H1 (cell line): Measurements from ENCODE around the gene SLC8A1.

Source experiments
- CBX5 ChIP-seq: fragments of 300-800, 300-1000 bp; sonication (generic); IDR thresholded peaks from 2 replicates; pipeline ENCODE4 v1.7.1; 2016; ENCODE audit warnings: antibody characterized with exemption, low read length, low read depth
- CTCF ChIP-seq, 3 experiments: IDR thresholded peaks; 1 replicate in 2 of 3; 2 replicates in 1 of 3; pipeline versions ENCODE4 v1.5.1 to v1.6.1; 2011; ENCODE audit warnings: low read length in 3 of 3, mild to moderate bottlenecking in 3 of 3, inconsistent platforms in 2 of 3, low read depth in 1 of 3, moderate library complexity in 1 of 3; ENCODE audit not compliant: insufficient read depth in 1 of 3; ENCODE audit errors: control extremely low read depth in 1 of 3
- JUND ChIP-seq: IDR thresholded peaks from 2 replicates; pipeline ENCODE4 v1.6.1; 2011; ENCODE audit warnings: mild to moderate bottlenecking, improper control_type of control experiment, low read length
- POLR2A ChIP-seq, 2 experiments: IDR thresholded peaks; 1 replicate in 1 of 2; 2 replicates in 1 of 2; pipeline ENCODE4 v1.6.1; 2011; ENCODE audit warnings: low read depth in 2 of 2, low read length in 2 of 2, mild to moderate bottlenecking in 2 of 2; ENCODE audit errors: control extremely low read depth in 1 of 2
- POLR2AphosphoS5 ChIP-seq: IDR thresholded peaks from 2 replicates; pipeline ENCODE4 v1.6.1; 2011; ENCODE audit warnings: low read depth, low read length
- TCF12 ChIP-seq: IDR thresholded peaks from 2 replicates; pipeline ENCODE4 v1.6.1; 2011; ENCODE audit warnings: low read depth, mild to moderate bottlenecking, low read length
- ZNF274 ChIP-seq: IDR thresholded peaks from 2 replicates; pipeline ENCODE4 v1.7.0; 2012; ENCODE audit warnings: low read length, borderline replicate concordance; ENCODE audit errors: extremely low read depth

- TF ChIP-seq CTCF (IDR thresholded peaks at IDR 0.05; ENCODE audit: control extremely low read depth in 1 of 3, insufficient read depth in 1 of 3, low read depth in 1 of 3, low read length in 3 of 3) (peak in 2 of 3 experiments; percentile 3 to 40; a peak in 2 of 4 replicates), POLR2AphosphoS5 (no peak), CBX5 (no peak), ZNF274 (no peak), POLR2A (IDR thresholded peaks at IDR 0.05; ENCODE audit: control extremely low read depth in 1 of 2, low read depth in 2 of 2, low read length in 2 of 2) (no peak), JUND (no peak), TCF12 (no peak)
These were observed 36.3 kb upstream of the SLC8A1 start for GRCh38 chr2:40488101-40488601.
